ENCODE results near the gene PDZD2.

DNA sequence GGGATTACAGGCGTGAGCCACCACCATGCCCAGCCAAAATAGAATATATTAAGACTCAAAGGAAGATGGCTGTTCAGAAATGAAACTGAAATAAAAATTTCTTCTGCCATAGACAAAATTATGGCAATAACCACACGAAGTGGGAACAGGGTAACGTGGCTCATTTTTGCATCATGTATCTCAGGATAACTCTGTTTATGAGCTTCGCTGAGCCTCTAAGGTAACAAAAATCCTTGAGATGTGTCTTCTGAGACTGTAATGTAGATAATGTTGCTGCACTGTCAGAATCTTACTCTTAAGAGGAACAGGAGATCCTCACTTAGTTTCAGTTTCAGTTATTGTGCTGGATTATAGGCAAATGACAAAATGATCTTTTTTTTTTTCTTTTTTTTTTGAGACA is 381.3 kb downstream of the PDZD2 start:
- TF ChIP-seq, protein P1, sequence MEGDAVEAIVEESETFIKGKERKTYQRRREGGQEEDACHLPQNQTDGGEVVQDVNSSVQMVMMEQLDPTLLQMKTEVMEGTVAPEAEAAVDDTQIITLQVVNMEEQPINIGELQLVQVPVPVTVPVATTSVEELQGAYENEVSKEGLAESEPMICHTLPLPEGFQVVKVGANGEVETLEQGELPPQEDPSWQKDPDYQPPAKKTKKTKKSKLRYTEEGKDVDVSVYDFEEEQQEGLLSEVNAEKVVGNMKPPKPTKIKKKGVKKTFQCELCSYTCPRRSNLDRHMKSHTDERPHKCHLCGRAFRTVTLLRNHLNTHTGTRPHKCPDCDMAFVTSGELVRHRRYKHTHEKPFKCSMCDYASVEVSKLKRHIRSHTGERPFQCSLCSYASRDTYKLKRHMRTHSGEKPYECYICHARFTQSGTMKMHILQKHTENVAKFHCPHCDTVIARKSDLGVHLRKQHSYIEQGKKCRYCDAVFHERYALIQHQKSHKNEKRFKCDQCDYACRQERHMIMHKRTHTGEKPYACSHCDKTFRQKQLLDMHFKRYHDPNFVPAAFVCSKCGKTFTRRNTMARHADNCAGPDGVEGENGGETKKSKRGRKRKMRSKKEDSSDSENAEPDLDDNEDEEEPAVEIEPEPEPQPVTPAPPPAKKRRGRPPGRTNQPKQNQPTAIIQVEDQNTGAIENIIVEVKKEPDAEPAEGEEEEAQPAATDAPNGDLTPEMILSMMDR (IDR thresholded peaks at IDR 0.05 in 4 of 5, conservative IDR thresholded peaks at IDR 0.05 in 1 of 5), result no peak
- TF ChIP-seq POLR2A (IDR thresholded peaks at IDR 0.05), result no peak

All from gastrocnemius medialis (tissue), 4 donors.